ENCODE data around the gene NPAS2. TPM values are rescaled to one million over a fixed set of nuclear protein-coding genes. Genes with fewer than 3 reads are reported as not detected.

NPAS2 gene
- total RNA-seq, 1 donor from 2014 or later: 8.2 TPM

GRCh38 chr2:100935372-100935752, 115.4 kb downstream of the NPAS2 start:
- TF ChIP-seq, protein P1, sequence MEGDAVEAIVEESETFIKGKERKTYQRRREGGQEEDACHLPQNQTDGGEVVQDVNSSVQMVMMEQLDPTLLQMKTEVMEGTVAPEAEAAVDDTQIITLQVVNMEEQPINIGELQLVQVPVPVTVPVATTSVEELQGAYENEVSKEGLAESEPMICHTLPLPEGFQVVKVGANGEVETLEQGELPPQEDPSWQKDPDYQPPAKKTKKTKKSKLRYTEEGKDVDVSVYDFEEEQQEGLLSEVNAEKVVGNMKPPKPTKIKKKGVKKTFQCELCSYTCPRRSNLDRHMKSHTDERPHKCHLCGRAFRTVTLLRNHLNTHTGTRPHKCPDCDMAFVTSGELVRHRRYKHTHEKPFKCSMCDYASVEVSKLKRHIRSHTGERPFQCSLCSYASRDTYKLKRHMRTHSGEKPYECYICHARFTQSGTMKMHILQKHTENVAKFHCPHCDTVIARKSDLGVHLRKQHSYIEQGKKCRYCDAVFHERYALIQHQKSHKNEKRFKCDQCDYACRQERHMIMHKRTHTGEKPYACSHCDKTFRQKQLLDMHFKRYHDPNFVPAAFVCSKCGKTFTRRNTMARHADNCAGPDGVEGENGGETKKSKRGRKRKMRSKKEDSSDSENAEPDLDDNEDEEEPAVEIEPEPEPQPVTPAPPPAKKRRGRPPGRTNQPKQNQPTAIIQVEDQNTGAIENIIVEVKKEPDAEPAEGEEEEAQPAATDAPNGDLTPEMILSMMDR (IDR thresholded peaks at IDR 0.05; ENCODE audit: insufficient read depth, low read length, severe bottlenecking): no peak
- Histone ChIP-seq H3K27me3 (ENCODE audit: control insufficient read depth, insufficient read depth, low read length) (no peaks in the 10 kb centered on the region), H3K4me3 (ENCODE audit: low read depth, low read length) (no peak overlapping the region), H3K36me3 (ENCODE audit: control insufficient read depth, insufficient read depth, low read length) (peaks cover 7% of the 10 kb centered on the region)
- peak; percentile 10 for DNase-seq (ENCODE audit: low read depth)
- FAIRE-seq: no peak

DNA sequence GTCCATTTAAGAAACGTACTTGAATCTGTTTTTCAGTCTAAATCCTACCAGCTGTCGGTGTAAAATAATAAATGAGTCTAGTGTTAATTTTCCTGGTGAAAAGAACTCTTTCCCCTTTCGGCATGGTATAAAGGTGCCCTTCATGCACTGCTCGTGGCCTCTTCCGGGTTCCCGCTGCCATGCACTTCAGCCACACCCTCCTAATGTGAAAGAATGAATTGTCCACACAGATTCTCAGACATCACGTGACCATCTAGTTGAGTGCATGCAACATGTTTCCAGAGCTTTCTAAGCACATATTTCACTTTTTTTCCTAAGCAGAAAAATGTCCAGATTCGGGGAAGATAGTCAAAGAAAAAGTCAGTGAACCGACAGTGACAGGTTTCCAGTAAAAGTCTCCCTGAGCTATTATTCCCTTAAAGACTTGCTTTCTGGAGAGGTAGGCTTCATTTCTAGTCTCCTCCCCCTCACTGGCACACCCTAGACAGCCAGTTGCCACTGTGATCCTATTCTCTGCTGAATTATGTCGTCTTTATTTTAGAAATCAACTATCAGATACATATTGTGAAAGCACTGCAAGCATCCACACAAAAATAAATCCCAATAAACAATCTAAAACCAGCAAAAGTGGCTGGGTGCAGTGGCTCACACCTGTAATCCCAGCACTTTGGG, 116.3 kb downstream of the NPAS2 start:
- Histone ChIP-seq H3K27me3 (ENCODE audit: control insufficient read depth, insufficient read depth, low read length) (no peaks in the 10 kb centered on the region), H3K36me3 (ENCODE audit: control insufficient read depth, insufficient read depth, low read length) (peaks cover 6% of the 10 kb centered on the region), H3K4me3 (ENCODE audit: low read depth, low read length) (no peak overlapping the region)
- DNase-seq (ENCODE audit: low read depth) (no peak), FAIRE-seq (no peak)
- TF ChIP-seq, protein P1 (IDR thresholded peaks at IDR 0.05; ENCODE audit: insufficient read depth, low read length, severe bottlenecking): no peak

GRCh38 chr2:100936972-100937542, 117.1 kb downstream of the NPAS2 start:
- FAIRE-seq (no peak), DNase-seq (ENCODE audit: low read depth) (no peak)
- Histone ChIP-seq H3K27me3 (ENCODE audit: control insufficient read depth, insufficient read depth, low read length) (no peaks in the 10 kb centered on the region), H3K36me3 (ENCODE audit: control insufficient read depth, insufficient read depth, low read length) (peaks cover 6% of the 10 kb centered on the region), H3K4me3 (ENCODE audit: low read depth, low read length) (no peak overlapping the region)
- TF ChIP-seq, protein P1 (IDR thresholded peaks at IDR 0.05; ENCODE audit: insufficient read depth, low read length, severe bottlenecking): no peak

GRCh38 chr2:100938031-100939026, 118.4 kb downstream of the NPAS2 start:
- H3K36me3 ChIP-seq (ENCODE audit: control insufficient read depth, insufficient read depth, low read length): peaks cover 2% of the 10 kb centered on the region

DNA sequence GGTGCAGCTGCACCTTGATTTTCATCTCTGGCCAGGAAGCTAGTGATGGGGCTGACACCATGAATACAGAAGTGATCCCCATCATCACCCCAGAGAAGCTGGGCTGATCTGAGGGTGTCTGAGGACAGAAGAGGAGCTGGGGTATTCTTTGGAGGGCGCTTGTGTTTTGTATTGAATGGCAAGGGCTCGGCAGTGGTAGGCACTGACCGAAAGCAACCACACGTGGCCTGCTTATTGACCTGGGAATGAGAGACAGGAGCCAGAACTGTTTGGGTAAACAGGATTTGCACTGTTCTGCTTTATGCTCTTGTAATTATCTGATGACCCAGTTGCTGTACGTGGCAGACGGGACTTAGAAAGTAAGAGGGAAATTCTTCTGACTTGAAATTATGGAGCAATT, 119.5 kb downstream of the NPAS2 start:
- FAIRE-seq: no peak
- no peaks in the 10 kb centered on the region for H3K36me3 ChIP-seq (ENCODE audit: control insufficient read depth, insufficient read depth, low read length)

More at GRCh38 chr2:100938031-100939026, 118.4 kb downstream of the NPAS2 start:
- no peaks in the 10 kb centered on the region for H3K27me3 ChIP-seq (ENCODE audit: control insufficient read depth, insufficient read depth, low read length)
- DNase-seq (ENCODE audit: low read depth) (no peak), FAIRE-seq (peak; percentile 7)
- no peak overlapping the region for H3K4me3 ChIP-seq (ENCODE audit: low read depth, low read length)
- TF ChIP-seq, protein P1 (IDR thresholded peaks at IDR 0.05; ENCODE audit: insufficient read depth, low read length, severe bottlenecking): no peak

More for the DNA sequence above, 119.5 kb downstream of the NPAS2 start:
- Histone ChIP-seq H3K27me3 (ENCODE audit: control insufficient read depth, insufficient read depth, low read length) (no peaks in the 10 kb centered on the region), H3K4me3 (ENCODE audit: low read depth, low read length) (no peak overlapping the region)
- no peak for DNase-seq (ENCODE audit: low read depth)
- TF ChIP-seq, protein P1 (IDR thresholded peaks at IDR 0.05; ENCODE audit: insufficient read depth, low read length, severe bottlenecking): no peak
